WTC11 (cell line): ENCODE measurements around the gene CACNB4.

Experiments
- CTCF ChIP-seq: fragments of 200-600 bp; IDR thresholded peaks from 2 replicates; pipeline ENCODE4 v1.8.0; 2022; ENCODE audit warnings: antibody characterized with exemption
- FOXJ3 ChIP-seq: sonication (generic); formaldehyde crosslinking; IDR thresholded peaks from 2 replicates; pipeline ENCODE4 v1.9.0; 2021; ENCODE audit warnings: missing genetic modification reagents, mild to moderate bottlenecking, borderline replicate concordance
- NR1H2 ChIP-seq: sonication (generic); formaldehyde crosslinking; IDR thresholded peaks from 2 replicates; pipeline ENCODE4 v1.9.0; 2021; ENCODE audit warnings: mild to moderate bottlenecking, moderate library complexity, missing genetic modification reagents
- SMAD3 ChIP-seq: sonication (generic); formaldehyde crosslinking; IDR thresholded peaks from 2 replicates; pipeline ENCODE4 v1.8.0; 2022; ENCODE audit warnings: missing genetic modification reagents, mild to moderate bottlenecking, borderline replicate concordance
- ZNF396 ChIP-seq: fragments of 250-450 bp; sonication (Bioruptor Pico); IDR thresholded peaks from 2 replicates; pipeline ENCODE4 v1.8.0; 2021; ENCODE audit warnings: mild to moderate bottlenecking, moderate library complexity, borderline replicate concordance

GRCh38 chr2:152071518-152071917 is 27.3 kb downstream of the CACNB4 start:
- TF ChIP-seq CTCF (no peak), SMAD3 (CRISPR knock-in tag) (no peak), FOXJ3 (CRISPR knock-in tag) (no peak), ZNF396 (CRISPR knock-in tag) (no peak), NR1H2 (no peak)
